Sigmoid colon (tissue), 7 donors: ENCODE data around the gene RILPL2. TPM values are rescaled to one million over a fixed set of nuclear protein-coding genes. Genes with fewer than 3 reads are reported as not detected.
"Not testable (repeated sequence)": the region's sequence is repeated elsewhere in the genome, so short reads cannot be mapped to it uniquely, and the experiment has no call there.

Experiments
- DNase-seq: peaks from one replicate; pipeline ENCODE4 v3.0.0-alpha.2; 2019
- H3K27ac ChIP-seq, 4 donors: fragments of 200-600 bp; sonication (generic); one replicate each; pipeline ENCODE4 v1.5.1; 2016 to 2019; ENCODE audit warnings: mild to moderate bottlenecking in 1 of 4
- H3K27me3 ChIP-seq, 3 donors: fragments of 200-600 bp; sonication (generic); one replicate each; pipeline ENCODE4 v1.5.1; 2019; ENCODE audit warnings: mild to moderate bottlenecking in 1 of 3
- H3K36me3 ChIP-seq, 4 donors: fragments of 200-600 bp; sonication (generic); one replicate each; pipeline ENCODE4 v1.5.1; 2016 to 2019
- H3K4me1 ChIP-seq, 4 donors: fragments of 200-600 bp; sonication (generic); one replicate each; pipeline ENCODE4 v1.5.1; 2017 to 2019
- H3K4me3 ChIP-seq, 4 donors: fragments of 200-600 bp; sonication (generic); one replicate each; pipeline ENCODE4 v1.5.1; 2017 to 2019; ENCODE audit warnings: mild to moderate bottlenecking in 2 of 4, moderate library complexity in 1 of 4
- H3K9me3 ChIP-seq, 4 donors: fragments of 200-600 bp in 3 of 4; sonication (generic) in 3 of 4; one replicate each; pipeline versions ENCODE4 v1.5.1 to v1.6.1; 2013 to 2019
- CTCF ChIP-seq, 4 experiments: fragments of 450-650 bp in 3 of 4; fragments of 200-600 bp in 1 of 4; IDR thresholded peaks; one replicate each; pipeline ENCODE4 v1.5.1; 2016 to 2019; ENCODE audit warnings: antibody characterized with exemption in 4 of 4, mild to moderate bottlenecking in 3 of 4, moderate library complexity in 2 of 4
- EP300 ChIP-seq, 4 donors: sonication (generic); formaldehyde crosslinking; IDR thresholded peaks; one replicate each; pipeline ENCODE4 v1.6.1; 2017; ENCODE audit warnings: antibody characterized with exemption in 4 of 4
- POLR2A ChIP-seq, 2 donors: fragments of 450-650 bp; IDR thresholded peaks; one replicate each; pipeline ENCODE4 v1.6.1; 2016; ENCODE audit warnings: antibody characterized with exemption in 2 of 2, mild to moderate bottlenecking in 2 of 2, moderate library complexity in 2 of 2
- POLR2AphosphoS5 ChIP-seq, 4 donors: sonication (generic); formaldehyde crosslinking; IDR thresholded peaks; one replicate each; pipeline ENCODE4 v1.6.1; 2017; ENCODE audit warnings: antibody characterized with exemption in 4 of 4
- WGBS, 2 donors: extraction: QIAGEN DNeasy Blood & Tissue Kit; methylation state at CpG; one replicate each; pipeline ENCODE4 v1.1.7; 2013; 5-methylcytosine and 5-hydroxymethylcytosine counted together
- intact Hi-C: fragments of 100-400 bp; cut with DNase I; formaldehyde crosslinking; loops from one replicate; pipeline ENCODE4 v1.15.1; 2023
- polyA plus RNA-seq, 3 donors: library from polyadenylated mRNA; stranded (reverse); fragments of 200-250 nt; gene quantifications; one replicate each; pipeline ENCODE4 v1.2.3, GENCODE V29; 2013
- total RNA-seq, 4 donors: library from RNA; depleted of rRNA; stranded (reverse); fragments of >200 nt; gene quantifications; one replicate each; pipeline ENCODE4 v1.1.0, GENCODE V29; 2016
- donor health status: healthy with polysubstance abuse.
- donor health status: Bipolar disorder and iron deficiency.
- donor health status: healthy.

RILPL2 gene
- total and polyA plus RNA-seq, 7 donors, result 1.6 to 6.5 (median 6.0) TPM

GRCh38 chr12:123427036-123427769, 9.3 kb downstream of the RILPL2 start:
- peaks cover 0 to 2% (median 0%) of the 10 kb centered on the region in 4 donors for H3K4me1 ChIP-seq
- H3K27me3 ChIP-seq, result no peaks in the 10 kb centered on the region
- H3K4me3 ChIP-seq, result no peak overlapping the region
- DNase-seq, result no peak
- TF ChIP-seq POLR2A (IDR thresholded peaks at IDR 0.05) (no peak), CTCF (IDR thresholded peaks at IDR 0.05) (no peak), POLR2AphosphoS5 (IDR thresholded peaks at IDR 0.05) (no peak), EP300 (IDR thresholded peaks at IDR 0.05) (no peak)
- H3K36me3 ChIP-seq, result peaks cover 0 to 36% (median 4%) of the 10 kb centered on the region in 4 donors
- no peak overlapping the region for H3K27ac ChIP-seq
- intact Hi-C loops, result no loop called here
- no peaks in the 10 kb centered on the region for H3K9me3 ChIP-seq
- 73 to 90% methylated on average over 8 of the region's 8 CpGs for WGBS, 2 donors

- intact Hi-C loops, result no loop called here
- no peak overlapping the region for H3K4me3 ChIP-seq
- peaks cover 0 to 28% (median 8%) of the 10 kb centered on the region in 4 donors for H3K36me3 ChIP-seq
- DNase-seq, result no peak
- no peaks in the 10 kb centered on the region for H3K27me3 ChIP-seq
- no peak overlapping the region for H3K27ac ChIP-seq
- 95 to 97% methylated on average over 2 of the region's 2 CpGs for WGBS, 2 donors
- H3K4me1 ChIP-seq, result no peaks in the 10 kb centered on the region
- H3K9me3 ChIP-seq, result no peaks in the 10 kb centered on the region
- TF ChIP-seq POLR2AphosphoS5 (IDR thresholded peaks at IDR 0.05), result no peak
- no peak for TF ChIP-seq POLR2A (IDR thresholded peaks at IDR 0.05)
- no peak for TF ChIP-seq EP300 (IDR thresholded peaks at IDR 0.05)
- no peak for TF ChIP-seq CTCF (IDR thresholded peaks at IDR 0.05)
Measured at GRCh38 chr12:123421314-123421713, 15.2 kb downstream of the RILPL2 start.

- Histone ChIP-seq H3K4me1 (no peaks in the 10 kb centered on the region), H3K36me3 (peaks cover 9 to 47% (median 19%) of the 10 kb centered on the region in 4 donors), H3K4me3 (no peak overlapping the region), H3K9me3 (no peaks in the 10 kb centered on the region), H3K27ac (no peak overlapping the region), H3K27me3 (no peaks in the 10 kb centered on the region)
- WGBS, 2 donors, result 78 to 91% methylated on average over 5 of the region's 5 CpGs
- intact Hi-C loops, result no loop called here
- TF ChIP-seq CTCF (IDR thresholded peaks at IDR 0.05), result no peak
- no peak for DNase-seq
Measured at GRCh38 chr12:123410041-123410412, 26.5 kb downstream of the RILPL2 start.

GRCh38 chr12:123409284-123410040, 27.0 kb downstream of the RILPL2 start:
- DNase-seq, intact Hi-C loops: not testable (repeated sequence)
- H3K36me3 ChIP-seq, result peaks cover 10 to 53% (median 25%) of the 10 kb centered on the region in 4 donors

GRCh38 chr12:123408619-123409018, 27.9 kb downstream of the RILPL2 start:
- WGBS, 2 donors, result 94 to 97% methylated on average over 7 of the region's 7 CpGs
- H3K27ac ChIP-seq, H3K4me3 ChIP-seq, H3K9me3 ChIP-seq, H3K27me3 ChIP-seq, H3K4me1 ChIP-seq, DNase-seq, intact Hi-C loops: not testable (repeated sequence)
- peaks cover 18 to 61% (median 32%) of the 10 kb centered on the region in 4 donors for H3K36me3 ChIP-seq

More at GRCh38 chr12:123409284-123410040, 27.0 kb downstream of the RILPL2 start:
- not testable (repeated sequence) for H3K27ac ChIP-seq, H3K4me3 ChIP-seq, H3K4me1 ChIP-seq, H3K27me3 ChIP-seq, H3K9me3 ChIP-seq
- WGBS, 2 donors, result 87 to 91% methylated on average over 11 of the region's 11 CpGs

- H3K27ac ChIP-seq, H3K4me3 ChIP-seq, intact Hi-C loops, H3K27me3 ChIP-seq, DNase-seq, H3K9me3 ChIP-seq, H3K4me1 ChIP-seq: not testable (repeated sequence)
- WGBS, 2 donors, result 76 to 80% methylated on average over 13 to 15 of the region's 15 CpGs
- peaks cover 23 to 68% (median 39%) of the 10 kb centered on the region in 4 donors for H3K36me3 ChIP-seq
Measured at GRCh38 chr12:123407934-123408333, 28.6 kb downstream of the RILPL2 start.

- H3K4me3 ChIP-seq, H3K27ac ChIP-seq, DNase-seq, intact Hi-C loops, H3K27me3 ChIP-seq, H3K4me1 ChIP-seq, H3K9me3 ChIP-seq: not testable (repeated sequence)
- WGBS, 2 donors, result 98% methylated on average over 15 of the region's 15 CpGs
- peaks cover 28 to 71% (median 43%) of the 10 kb centered on the region in 4 donors for H3K36me3 ChIP-seq
Measured at GRCh38 chr12:123407269-123407668, 29.2 kb downstream of the RILPL2 start.
